ENCODE data around the gene DUSP19.

DNA sequence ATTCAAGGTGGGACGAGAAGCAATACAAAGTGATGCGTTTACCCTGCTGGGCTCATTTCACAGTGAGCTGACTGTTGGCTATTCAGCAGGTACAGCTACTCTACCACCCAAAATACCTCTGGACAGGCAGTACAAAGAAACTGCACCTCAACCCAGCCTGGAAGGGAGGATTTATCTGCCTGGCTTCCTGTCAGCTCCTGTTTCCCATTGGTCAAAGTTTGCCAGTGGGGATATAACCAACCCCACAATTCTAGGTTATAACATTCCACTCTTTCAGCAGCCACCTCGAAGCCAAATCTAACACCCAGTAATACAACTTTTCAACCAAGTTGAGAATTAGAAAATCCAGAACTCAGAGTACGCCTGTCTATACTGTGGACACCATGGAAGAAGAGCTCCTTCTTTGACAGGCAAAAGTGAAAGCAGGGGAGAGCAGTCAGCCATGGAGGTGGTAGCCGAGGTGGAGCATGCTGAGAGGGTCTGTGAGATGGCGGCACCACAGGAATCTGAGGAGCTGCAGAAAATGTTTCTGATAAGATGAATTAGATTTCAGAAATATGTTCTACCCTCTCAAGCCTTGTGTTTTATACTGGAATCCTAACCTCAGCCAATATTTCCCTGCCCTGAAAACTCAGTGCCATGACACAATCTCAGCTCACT, 10.8 kb downstream of the DUSP19 start:
- no peak for TF ChIP-seq POLR2A (IDR thresholded peaks at IDR 0.05)
- no peak for TF ChIP-seq POLR2AphosphoS5 (IDR thresholded peaks at IDR 0.05)
